Measurements from ENCODE around the gene APP. TPM values are rescaled to one million over a fixed set of nuclear protein-coding genes. Genes with fewer than 3 reads are reported as not detected.

APP gene
- total RNA-seq, 2 donors from 2014 or later = 410 to 411 TPM

DNA sequence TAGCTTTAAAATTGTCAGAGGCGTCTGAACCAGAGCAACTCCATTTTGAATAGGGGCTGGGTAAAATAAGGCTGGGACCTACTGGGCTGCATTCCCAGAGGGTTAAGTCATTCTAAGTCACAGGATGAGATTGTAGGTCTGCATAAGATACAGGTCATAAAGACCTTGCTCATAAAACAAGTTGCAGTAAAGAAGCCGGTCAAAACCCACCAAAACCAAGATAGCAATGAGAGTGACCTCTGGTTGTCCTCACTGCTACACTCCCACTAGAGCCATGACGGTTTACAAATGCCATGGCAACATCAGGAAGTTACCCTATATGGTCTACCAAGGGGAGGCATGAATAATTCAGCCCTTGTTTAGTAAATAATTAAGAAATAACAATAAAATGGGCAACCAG lies 292.2 kb downstream of the APP start:
- intact Hi-C loops (cut with DNase I) = no loop called here
- DNase-seq (ENCODE audit: low spot score) = no peak

DNA sequence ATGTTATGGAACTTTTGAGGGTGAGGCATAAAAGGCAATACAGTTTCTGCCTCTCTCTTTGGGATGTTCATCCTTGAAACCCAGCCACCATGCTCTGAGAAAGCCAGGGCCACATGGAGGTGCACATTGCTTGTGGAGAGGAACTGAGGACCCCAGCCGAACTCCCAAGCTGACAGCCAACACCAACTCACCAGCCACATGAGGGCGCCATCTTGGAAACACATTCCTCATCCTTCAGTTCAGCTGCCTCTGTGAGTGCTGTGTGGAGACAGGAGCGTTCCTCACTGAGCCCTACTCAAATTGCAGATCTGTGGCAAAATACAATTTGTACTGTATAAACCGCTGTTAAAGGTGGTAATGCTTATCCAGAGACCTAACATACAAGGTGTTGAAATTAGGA lies 298.3 kb downstream of the APP start:
- no peak for DNase-seq (ENCODE audit: low spot score)
- intact Hi-C loops (cut with DNase I) = no loop called here

DNA sequence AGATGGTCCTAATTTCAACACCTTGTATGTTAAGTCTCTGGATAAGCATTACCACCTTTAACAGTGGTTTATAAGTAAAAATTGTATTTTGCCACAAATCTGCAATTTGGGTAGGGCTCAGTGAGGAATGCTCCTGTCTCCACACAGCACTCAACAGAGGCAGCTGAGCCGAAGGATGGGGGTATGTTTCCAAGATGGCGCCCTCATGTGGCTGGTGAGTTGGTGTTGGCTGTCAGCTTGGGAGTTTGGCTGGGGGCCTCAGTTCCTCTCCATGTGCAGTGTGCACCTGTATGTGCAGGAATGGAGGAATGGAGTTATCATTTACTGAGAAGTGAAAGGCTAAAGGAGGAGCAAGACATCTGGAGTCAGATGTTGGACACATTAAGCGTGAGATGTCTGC lies 299.0 kb downstream of the APP start:
- intact Hi-C loops (cut with DNase I) = no loop called here
- no peak for DNase-seq (ENCODE audit: low spot score)

DNA sequence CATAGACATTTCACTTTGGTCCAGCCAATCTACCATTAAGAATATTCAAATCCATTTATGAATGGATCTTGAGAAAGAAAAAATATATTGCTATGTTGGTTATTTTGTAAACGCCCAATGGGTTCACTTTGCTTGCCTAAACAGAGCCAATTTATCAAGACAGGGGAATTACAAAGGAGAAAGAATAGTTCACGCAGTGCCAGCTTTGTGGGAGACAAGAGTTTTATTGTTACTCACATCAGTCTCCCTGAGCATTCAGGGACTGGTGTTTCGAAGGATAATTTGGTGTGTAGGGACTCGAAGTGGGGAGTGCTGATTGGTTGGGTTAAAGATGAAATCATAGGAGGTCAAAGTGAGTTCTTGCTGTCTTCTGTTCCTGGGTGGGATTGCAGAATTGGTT lies 300.5 kb downstream of the APP start:
- DNase-seq (ENCODE audit: low spot score) = no peak
- intact Hi-C loops (cut with DNase I) = no loop called here

DNA sequence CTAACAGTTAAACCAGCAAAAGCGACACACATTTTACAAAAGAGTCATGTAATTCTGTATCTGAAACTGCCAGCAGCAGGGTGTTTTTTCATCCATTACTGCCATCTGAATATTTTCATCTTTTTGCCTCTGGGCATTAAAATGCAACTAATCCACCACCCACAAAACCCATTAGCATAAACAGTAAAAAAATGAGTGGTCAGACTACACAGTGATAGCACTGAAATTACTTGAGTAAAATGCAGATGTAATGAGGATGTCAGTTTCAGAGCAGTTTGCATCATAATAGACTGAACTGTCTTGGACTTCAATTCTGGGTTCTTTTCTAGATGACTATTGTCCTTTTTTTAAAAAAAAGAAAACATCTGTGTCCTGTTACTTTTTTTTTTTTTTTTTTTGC lies 303.5 kb downstream of the APP start:
- intact Hi-C loops (cut with DNase I) = no loop called here
- no peak for DNase-seq (ENCODE audit: low spot score)

DNA sequence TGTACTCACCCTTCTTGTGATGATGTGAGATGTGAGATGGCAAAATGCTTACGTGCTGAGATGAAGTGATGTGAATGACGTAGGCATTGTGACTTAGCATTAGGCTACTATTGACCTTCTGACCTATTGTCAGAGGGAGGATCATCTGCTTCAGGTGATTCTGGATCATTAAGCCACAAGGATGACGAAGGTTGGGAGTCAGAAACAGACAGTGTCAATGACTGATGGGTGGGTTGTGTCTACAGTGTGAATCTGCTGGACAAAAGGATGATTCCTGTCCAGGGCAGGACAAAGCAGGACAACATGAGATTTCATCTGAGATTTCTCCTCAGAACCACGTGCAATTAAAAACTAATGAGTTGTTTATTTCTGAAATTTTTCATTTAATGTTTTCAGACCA lies 306.8 kb downstream of the APP start:
- no peak for DNase-seq (ENCODE audit: low spot score)
- intact Hi-C loops (cut with DNase I) = no loop called here

DNA sequence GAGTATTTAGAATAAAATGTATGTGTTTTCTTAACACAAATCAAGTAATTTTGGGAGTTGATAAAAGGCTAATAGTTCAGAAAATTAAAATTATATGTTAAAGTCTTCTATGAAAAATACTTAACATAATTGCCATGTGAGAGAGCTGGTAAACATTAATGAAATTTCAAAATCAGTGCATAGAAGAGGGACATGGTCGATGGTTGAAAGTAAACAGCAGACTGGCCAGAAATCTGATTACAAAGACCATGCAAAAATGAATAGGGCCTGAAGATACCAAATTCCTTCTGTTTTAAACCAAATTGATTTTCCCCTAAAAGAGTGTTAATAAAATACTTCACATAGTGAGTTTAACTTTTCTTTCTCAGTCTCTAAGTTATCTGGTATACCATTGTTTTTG lies 307.5 kb downstream of the APP start:
- intact Hi-C loops (cut with DNase I) = no loop called here
- DNase-seq (ENCODE audit: low spot score) = no peak

DNA sequence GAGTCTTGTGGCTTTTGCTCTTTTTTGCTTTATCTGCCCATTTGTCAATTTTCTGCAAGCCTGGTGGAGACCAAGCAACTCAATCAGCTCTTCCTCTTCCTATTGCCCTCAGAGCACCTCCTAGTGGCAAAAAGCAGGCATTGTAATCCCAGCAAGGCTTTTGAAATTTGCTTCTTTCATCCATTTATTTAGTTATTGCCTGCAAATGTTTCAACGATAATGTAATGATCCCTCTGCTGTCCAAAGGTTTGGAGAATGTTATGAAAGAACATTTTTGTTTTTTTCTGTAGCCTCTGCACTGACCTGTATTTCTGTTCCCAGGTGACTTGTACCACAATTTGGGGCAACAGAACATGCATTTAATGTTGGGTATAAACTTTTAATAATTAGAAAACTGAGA lies 308.0 kb downstream of the APP start:
- intact Hi-C loops (cut with DNase I) = no loop called here
- no peak for DNase-seq (ENCODE audit: low spot score)

DNA sequence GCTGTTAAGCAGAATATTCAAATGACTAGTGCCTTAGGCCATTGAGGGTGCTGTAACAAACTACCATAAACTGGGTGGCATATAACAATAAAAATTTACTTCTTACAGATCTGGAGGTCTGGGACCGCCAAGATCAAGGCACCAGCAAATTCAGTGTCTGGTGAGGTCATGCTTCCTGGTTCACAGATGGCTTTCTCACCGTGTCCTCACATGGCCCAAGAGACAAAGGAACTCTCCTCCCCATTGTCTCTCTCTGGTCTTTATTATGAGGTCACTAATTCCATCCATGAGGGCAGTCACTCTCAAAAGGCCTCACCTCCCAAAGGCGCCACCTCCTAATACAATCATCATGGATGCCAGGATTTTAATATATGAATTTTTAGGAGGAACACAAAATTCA lies 308.5 kb downstream of the APP start:
- no peak for DNase-seq (ENCODE audit: low spot score)
- intact Hi-C loops (cut with DNase I) = no loop called here

DNA sequence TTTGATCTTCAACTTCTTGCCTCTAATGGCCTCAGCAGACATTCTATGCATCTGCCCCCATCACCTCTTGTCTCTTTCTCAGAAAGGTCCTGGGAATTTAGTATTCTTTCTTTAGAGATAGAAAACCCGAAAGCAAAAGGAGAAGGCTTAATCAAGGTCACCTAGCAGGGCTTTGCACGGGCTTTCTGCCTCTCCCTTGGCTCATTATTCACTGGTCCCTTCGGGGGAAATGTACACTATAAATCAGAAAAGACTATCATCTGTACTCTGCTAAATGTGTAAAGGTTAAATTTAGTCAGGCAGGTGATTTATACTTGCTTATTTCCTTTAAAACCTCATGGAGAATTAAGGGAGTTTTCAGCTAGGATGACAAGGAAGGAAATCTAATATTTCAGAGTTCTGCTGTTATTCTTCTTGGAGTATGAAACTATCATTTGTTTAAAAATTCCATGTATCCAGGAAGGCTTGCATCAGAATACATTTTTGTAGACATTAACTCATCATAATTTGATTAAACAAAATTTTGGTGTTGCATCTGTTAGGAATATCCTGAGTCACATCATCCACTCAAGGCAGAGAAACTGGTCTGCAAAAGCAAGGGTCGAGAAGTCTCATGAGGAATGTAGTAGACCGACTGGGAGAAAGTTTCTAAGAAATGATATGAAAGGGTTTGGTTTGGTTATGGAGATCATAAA lies 311.2 kb downstream of the APP start:
- no peak for DNase-seq (ENCODE audit: low spot score)
- intact Hi-C loops (cut with DNase I) = no loop called here

DNA sequence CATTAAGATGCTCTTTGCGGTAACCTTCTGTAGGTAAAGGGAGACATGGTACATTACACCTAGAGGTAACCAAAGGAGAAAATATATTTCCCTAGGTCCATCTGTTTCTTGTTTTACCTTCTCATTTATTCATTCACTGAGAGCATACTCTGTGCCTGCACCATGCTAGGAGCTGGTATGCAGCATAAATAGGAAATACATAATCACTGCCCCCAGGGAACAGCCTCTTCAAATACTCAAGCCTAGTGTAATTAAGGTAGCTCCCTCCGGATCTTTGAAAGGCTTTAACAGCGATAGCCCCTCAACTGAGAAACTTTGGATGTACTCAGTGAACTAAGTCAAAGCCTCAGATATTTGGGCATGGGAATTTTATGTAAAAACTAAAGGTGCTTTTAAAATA lies 312.2 kb downstream of the APP start:
- intact Hi-C loops (cut with DNase I) = no loop called here
- no peak for DNase-seq (ENCODE audit: low spot score)

DNA sequence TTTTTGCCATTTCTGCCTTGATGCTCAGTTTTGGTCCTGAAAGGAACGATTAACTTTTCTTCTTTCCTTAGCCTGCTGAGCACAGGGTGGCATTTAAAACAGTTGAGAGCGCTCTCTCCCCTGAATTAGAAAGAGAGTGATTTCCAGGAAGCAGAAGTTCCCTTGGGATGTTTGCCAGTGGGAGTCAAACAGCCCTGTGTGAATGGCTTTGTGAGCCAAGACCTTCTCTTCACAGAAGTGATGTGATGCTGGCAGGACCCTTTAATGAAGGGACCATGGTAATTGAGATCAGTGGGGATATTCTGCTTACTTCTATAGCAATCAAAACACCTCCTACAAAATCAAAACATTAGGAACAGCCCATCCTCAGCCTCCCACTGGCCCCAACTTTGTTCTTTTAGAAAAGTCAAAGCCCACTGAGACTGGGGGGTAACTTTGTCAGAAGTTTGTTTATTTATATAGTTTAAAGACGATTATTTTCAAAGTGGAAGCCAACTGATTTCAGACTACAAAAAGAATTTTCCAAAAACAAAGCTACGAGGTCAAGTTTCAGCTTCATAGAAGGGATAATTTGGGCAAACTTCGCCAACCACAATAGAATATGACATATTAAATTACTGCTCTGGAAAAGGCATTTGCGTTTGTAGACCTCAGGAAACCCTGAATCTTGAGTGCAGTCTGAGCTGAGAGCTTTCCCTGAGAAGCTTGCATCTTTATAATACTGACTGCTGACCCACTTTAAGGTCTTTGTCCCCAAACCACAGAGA lies 313.1 kb downstream of the APP start:
- intact Hi-C loops (cut with DNase I) = no loop called here

DNA sequence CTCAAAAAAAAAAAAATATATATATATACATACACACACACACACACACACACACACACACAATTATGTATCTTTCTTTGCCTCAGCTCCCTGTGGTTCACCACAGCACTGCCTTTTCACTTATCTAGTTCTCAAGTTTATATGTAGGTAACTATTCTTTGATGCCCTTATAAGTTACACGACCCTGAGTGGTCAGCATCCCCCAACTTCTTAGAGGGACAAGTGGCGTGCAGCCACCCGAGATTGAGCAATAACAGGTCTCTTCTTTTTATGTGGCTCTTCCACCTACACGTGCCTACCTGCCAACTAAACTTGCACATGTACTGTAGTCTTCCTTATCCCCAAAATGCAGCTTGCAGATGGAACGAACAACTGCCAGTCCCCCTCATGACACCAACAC lies 315.0 kb downstream of the APP start:
- intact Hi-C loops (cut with DNase I) = no loop called here
- DNase-seq (ENCODE audit: low spot score) = no peak

More for the DNA sequence above, 313.1 kb downstream of the APP start:
- DNase-seq (ENCODE audit: low spot score) = no peak

DNA sequence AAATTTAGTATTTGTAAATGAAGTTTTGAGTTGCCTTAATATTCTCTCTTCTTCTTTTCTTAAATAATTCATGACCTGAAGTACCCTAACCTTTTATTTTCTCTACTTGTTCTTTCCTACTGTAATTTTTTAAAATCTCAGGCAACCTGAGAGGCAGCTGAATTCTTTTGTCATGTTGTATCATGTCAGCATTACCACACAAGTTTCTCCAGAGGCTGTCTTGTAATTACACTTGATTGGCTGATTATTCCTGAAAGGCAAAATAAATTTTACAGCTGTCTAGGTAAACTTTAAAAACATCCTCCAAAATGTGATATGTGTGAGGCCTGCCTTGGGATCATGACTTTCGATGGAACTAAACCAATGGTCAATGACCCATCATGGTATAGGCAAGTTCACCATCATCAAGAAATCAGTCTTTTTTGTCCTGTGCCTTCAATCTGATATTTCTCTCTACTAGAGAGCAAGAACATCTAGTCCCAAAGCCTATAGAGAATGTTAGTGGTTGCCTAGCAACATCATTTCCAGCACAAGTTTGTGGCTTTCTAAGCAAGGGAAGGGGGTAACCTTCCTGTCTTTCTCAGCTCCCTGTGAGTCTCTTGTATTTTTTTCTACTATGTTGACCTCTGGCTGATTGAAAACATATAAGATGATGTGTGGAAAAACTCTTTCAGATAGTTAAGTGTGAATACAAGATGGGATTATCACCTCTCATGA lies 320.3 kb downstream of the APP start:
- intact Hi-C loops (cut with DNase I) = no loop called here
- no peak for DNase-seq (ENCODE audit: low spot score)

DNA sequence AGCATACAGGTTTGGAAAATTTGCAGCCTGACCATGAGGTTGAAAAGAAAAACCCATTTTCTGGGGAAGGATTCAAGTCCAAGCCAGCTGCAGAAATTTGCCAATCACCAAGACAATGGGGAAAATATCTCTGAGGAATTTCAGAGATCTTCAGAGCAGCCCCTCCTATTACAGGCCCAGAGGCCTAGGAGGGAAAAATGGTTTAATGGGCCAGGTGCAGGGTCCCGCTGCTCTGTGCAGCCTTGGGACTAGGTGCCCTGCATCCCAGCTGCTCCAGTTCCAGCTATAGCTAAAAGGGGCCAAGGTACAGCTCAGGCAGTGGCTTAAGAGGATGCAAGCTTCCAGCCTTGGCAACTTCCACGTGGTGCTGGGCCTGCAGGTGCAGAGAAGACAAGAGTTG lies 322.3 kb downstream of the APP start:
- intact Hi-C loops (cut with DNase I) = no loop called here

DNA sequence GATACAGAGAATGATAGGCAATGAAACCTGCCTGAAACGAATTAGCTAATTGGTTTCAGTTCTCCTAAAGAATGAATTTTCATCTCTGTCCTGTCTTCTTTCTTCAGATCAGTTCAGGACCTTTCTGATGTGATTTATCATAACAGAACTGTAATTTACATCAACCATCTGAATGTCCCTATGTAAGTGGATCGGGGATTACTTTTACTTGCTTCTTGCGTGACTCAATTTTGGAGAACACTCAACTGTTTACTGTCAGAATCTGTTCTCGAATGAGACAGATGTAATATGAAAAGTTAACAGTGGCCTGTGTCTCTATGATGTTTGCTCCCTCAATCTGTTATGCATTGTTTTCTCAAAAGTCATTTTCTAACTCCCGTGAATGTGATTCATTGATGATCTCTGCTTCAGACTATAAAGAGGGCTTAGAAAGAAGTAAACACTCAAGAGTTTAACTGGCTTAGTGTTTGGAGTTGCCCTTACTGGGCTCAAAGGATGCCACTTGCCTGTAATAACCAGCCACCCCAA lies 324.8 kb downstream of the APP start:
- intact Hi-C loops (cut with DNase I) = no loop called here
- no peak for DNase-seq (ENCODE audit: low spot score)

More for the DNA sequence above, 322.3 kb downstream of the APP start:
- DNase-seq (ENCODE audit: low spot score) = no peak

DNA sequence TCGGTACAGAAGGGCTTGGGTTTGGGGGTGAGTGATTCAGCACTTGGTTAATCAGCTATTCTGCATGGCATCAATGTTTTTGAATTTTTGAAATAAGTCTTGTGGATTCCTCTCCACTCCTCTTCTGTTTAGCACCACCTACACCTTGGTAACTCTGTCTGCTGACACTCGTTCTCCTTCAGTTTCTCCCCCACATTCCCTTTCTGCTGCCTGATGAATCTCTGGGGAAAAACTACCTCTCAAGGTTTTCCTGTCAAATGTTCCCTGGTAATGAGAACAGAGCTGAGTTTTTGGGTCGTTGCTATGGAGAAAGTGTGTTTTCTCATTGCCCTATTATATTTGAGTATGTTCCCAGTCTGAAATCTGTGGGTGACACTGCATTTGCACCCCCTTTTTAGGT lies 327.6 kb downstream of the APP start:
- intact Hi-C loops (cut with DNase I) = no loop called here
- DNase-seq (ENCODE audit: low spot score) = no peak

DNA sequence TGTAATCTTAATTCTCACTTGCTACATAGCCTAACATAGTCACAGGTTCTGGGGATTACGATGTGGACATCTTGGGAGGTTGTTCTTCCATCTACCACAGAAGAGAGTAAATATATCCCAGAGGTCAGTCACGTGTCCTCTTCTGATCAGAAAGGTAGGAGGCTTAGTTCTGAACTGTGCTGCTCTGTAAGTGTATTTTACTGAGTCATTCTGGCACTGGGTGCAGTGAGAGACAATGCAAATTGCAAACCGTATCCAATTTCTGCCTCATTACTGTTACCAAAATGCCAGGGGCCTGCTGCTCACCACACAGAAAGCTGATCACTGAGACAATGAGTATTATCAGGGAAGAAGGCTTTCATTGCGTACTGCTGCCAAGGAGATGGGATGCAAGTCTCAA lies 331.8 kb downstream of the APP start:
- DNase-seq (ENCODE audit: low spot score) = no peak
- intact Hi-C loops (cut with DNase I) = no loop called here

DNA sequence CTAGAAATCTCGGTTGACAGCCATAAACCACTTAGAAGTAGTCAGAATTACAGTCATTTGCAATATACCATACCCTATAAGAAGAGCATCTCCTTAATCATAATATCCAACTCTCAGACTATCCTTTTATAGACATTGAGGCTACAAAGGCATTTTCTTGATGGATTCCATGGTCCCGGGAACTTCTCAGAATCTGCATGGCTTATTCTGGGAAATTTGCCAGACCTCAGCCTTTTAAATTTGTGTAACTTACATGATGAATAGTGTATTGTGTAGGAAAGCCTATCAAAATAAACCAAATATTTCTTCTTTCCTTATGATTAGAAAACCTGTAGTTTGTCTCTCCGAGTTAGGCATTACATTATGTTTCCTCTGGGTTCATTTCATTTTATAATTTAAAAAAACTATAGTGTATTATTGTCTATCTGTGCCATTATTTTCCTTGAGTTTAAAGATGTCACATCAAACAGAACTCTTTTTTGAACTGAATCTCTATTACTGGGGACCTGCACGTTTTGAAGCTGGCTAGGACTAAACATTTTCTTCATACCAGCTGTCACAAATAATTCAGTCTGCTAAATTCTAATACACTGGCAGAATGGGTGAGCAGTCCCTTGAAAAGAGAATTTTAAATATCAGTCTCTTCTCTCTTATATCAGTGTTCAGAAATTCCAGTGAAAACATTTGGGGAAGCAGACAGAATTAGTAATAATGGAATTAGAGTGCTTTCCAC lies 332.9 kb downstream of the APP start:
- no peak for DNase-seq (ENCODE audit: low spot score)
- intact Hi-C loops (cut with DNase I) = no loop called here

DNA sequence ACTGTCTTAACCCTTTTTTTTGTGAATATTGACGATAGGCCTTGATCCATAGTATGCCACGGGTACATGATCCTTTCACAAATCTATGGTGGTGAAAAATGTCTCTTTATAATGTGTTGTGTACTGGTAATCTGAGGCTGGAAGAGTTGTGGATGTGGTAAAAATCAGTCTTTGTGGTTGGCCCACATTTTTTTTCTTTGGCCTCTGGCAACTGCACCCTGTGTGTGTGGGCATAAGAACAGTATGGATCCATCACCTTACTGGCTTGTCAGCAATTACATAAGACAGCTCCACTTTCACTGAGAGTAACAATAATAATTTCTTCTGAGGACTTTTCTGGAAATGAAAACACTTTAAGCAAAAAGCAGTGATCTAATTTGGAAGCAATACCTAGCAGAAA lies 334.2 kb downstream of the APP start:
- intact Hi-C loops (cut with DNase I) = no loop called here

More for the DNA sequence above, 334.2 kb downstream of the APP start:
- no peak for DNase-seq (ENCODE audit: low spot score)
